Cardiac muscle cell (in vitro differentiated cells and primary cell): ENCODE data around the gene ROR2. TPM values are rescaled to one million over a fixed set of nuclear protein-coding genes. Genes with fewer than 3 reads are reported as not detected.

ENCODE experiments used
- DNase-seq, 2 donors: peaks; one replicate each; pipeline versions ENCODE4 v3.0.0 to v3.0.0-alpha.2; 2010 to 2017; ENCODE audit warnings: low read depth in 1 of 2, low spot score in 1 of 2
- H3K27ac ChIP-seq: fragments of 200-600 bp; sonication (generic); 2 replicates; pipeline ENCODE4 v1.5.1; 2016
- H3K27me3 ChIP-seq: fragments of 200-600 bp; sonication (generic); 2 replicates; pipeline ENCODE4 v1.6.0; 2016; ENCODE audit warnings: control low read depth
- H3K36me3 ChIP-seq: fragments of 200-600 bp; sonication (generic); 2 replicates; pipeline ENCODE4 v1.5.1; 2016; ENCODE audit warnings: control low read depth
- H3K4me1 ChIP-seq: fragments of 200-600 bp; sonication (generic); 2 replicates; pipeline ENCODE4 v1.8.1; 2017; ENCODE audit warnings: low read depth, mild to moderate bottlenecking, mixed run types
- H3K4me3 ChIP-seq: fragments of 200-600 bp; sonication (generic); 2 replicates; pipeline ENCODE4 v1.5.1; 2016; ENCODE audit warnings: mild to moderate bottlenecking
- H3K9me3 ChIP-seq: fragments of 200-600 bp; sonication (generic); 2 replicates; pipeline ENCODE4 v1.5.1; 2017; ENCODE audit warnings: low read depth, mild to moderate bottlenecking, control low read depth
- CTCF ChIP-seq: IDR thresholded peaks from 2 replicates; pipeline ENCODE4 v1.5.1; 2012; ENCODE audit warnings: low read depth, mild to moderate bottlenecking, low read length
- polyA plus RNA-seq: library from polyadenylated mRNA; unstranded; fragments of >200 nt; fragmentation: Nextera tagmentation; extraction: Ambion mirVana; gene quantifications from 2 replicates; pipeline ENCODE4 v1.2.1, GENCODE V29; 2016
- total RNA-seq: library from RNA; depleted of rRNA; stranded (reverse); fragments of >200 nt; gene quantifications from 2 replicates; pipeline ENCODE4 v1.2.3, GENCODE V29; 2016

Gene ROR2
- total and polyA plus RNA-seq, 2 experiments from 2014 or later, result 21.5 to 38.6 TPM

GRCh38 chr9:91954841-91955471 is 4.9 kb upstream of the ROR2 start:
- Histone ChIP-seq H3K9me3 (no peaks in the 10 kb centered on the region), H3K4me1 (peaks cover 5% of the 10 kb centered on the region), H3K4me3 (no peak overlapping the region), H3K36me3 (no peaks in the 10 kb centered on the region), H3K27me3 (peaks cover 3% of the 10 kb centered on the region), H3K27ac (no peak overlapping the region)
- peak; percentile 72 to 80 for DNase-seq
- TF ChIP-seq CTCF, result peak; percentile 88

GRCh38 chr9:91953718-91954117 is 3.7 kb upstream of the ROR2 start:
- Histone ChIP-seq H3K27ac (no peak overlapping the region), H3K4me3 (no peak overlapping the region), H3K27me3 (peaks cover 3% of the 10 kb centered on the region), H3K36me3 (no peaks in the 10 kb centered on the region), H3K9me3 (no peaks in the 10 kb centered on the region), H3K4me1 (peaks cover 5% of the 10 kb centered on the region)
- DNase-seq, result no peak
- no peak for TF ChIP-seq CTCF

- H3K27me3 ChIP-seq, result peaks cover 3% of the 10 kb centered on the region
- no peak for TF ChIP-seq CTCF
- H3K36me3 ChIP-seq, result no peaks in the 10 kb centered on the region
- peaks cover 15% of the 10 kb centered on the region for H3K4me1 ChIP-seq
- no peak overlapping the region for H3K27ac ChIP-seq
- peak in 1 of 2 donors; percentile 76 for DNase-seq
- no peaks in the 10 kb centered on the region for H3K9me3 ChIP-seq
- no peak overlapping the region for H3K4me3 ChIP-seq
Observed at GRCh38 chr9:91951944-91952520, 2.0 kb upstream of the ROR2 start.

GRCh38 chr9:91949392-91949945 is 559 bp downstream of the ROR2 start:
- Histone ChIP-seq H3K9me3 (no peaks in the 10 kb centered on the region), H3K4me1 (peaks cover 41% of the 10 kb centered on the region), H3K27me3 (peaks cover 3% of the 10 kb centered on the region), H3K4me3 (peak overlapping the region; percentile 98), H3K27ac (peak overlapping the region; percentile 59), H3K36me3 (no peaks in the 10 kb centered on the region)
- DNase-seq, result peak; percentile 39 to 66
- TF ChIP-seq CTCF, result no peak

GRCh38 chr9:91948597-91949391 is 1.2 kb downstream of the ROR2 start:
- Histone ChIP-seq H3K36me3 (no peaks in the 10 kb centered on the region), H3K4me1 (peaks cover 47% of the 10 kb centered on the region), H3K4me3 (peak overlapping the region; percentile 98), H3K27ac (peak overlapping the region; percentile 59), H3K27me3 (peaks cover 3% of the 10 kb centered on the region), H3K9me3 (no peaks in the 10 kb centered on the region)
- TF ChIP-seq CTCF, result peak; percentile 34
- peak; percentile 76 to 80 for DNase-seq
